Mucosa of descending colon (tissue), 3 donors: Measurements from ENCODE around the gene EHMT1. TPM values are rescaled to one million over a fixed set of nuclear protein-coding genes. Genes with fewer than 3 reads are reported as not detected.
"Not testable (repeated sequence)": the region's sequence is repeated elsewhere in the genome, so short reads cannot be mapped to it uniquely, and the experiment has no call there.

Experiments
- ATAC-seq: fragments of 200-7000 bp; cut with Tn5 transposase; one replicate; pipeline ENCODE4 v1.9.1; 2020; ENCODE audit warnings: mild to moderate bottlenecking, moderate library complexity
- DNase-seq, 3 donors: peaks; one replicate each; pipeline ENCODE4 v3.0.0-alpha.2; 2020
- H3K36me3 ChIP-seq: fragments of 200-600 bp; one replicate; pipeline ENCODE4 v1.8.0; 2021; ENCODE audit warnings: low read depth, mild to moderate bottlenecking
- H3K4me1 ChIP-seq: fragments of 200-600 bp; one replicate; pipeline ENCODE4 v1.8.0; 2021; ENCODE audit warnings: low read depth, mild to moderate bottlenecking
- H3K4me3 ChIP-seq: fragments of 200-600 bp; one replicate; pipeline ENCODE4 v1.8.0; 2021; ENCODE audit warnings: mild to moderate bottlenecking
- H3K9me3 ChIP-seq: fragments of 200-600 bp; one replicate; pipeline ENCODE4 v1.8.0; 2021; ENCODE audit warnings: mild to moderate bottlenecking
- intact Hi-C, 2 donors: fragments of 100-400 bp; cut with DNase I in 1 of 2; cut with micrococcal nuclease in 1 of 2; formaldehyde crosslinking; loops; one replicate each; pipeline versions ENCODE4 v1.11.0 to v1.11.1; 2022; cut with DNase I, micrococcal nuclease
- total RNA-seq, 3 donors: library from RNA; stranded (reverse); fragmentation: NEBNext Ultra II Directional in 2 of 3; extraction: Animal tissue kit (Norgen Biotek cat#: 25700) in 2 of 3; gene quantifications; one replicate each; pipeline versions ENCODE4 v1.2.1 to v1.2.4, GENCODE V29; 2021 to 2023
- TF ChIP-seq, protein P1 (sequence below): fragments of 200-600 bp; IDR thresholded peaks from one replicate; pipeline ENCODE4 v1.8.0; 2022; ENCODE audit warnings: antibody characterized with exemption, mild to moderate bottlenecking
- donor health status: DM: no; HTN: no; CAD: no; lungs with moderate emphysema.
- donor health status: DM: no; HTN: no; CAD: no.
- donor health status: DM: no; HTN: yes; CAD: no.

Gene EHMT1
- total RNA-seq, 3 donors from 2014 or later: 78.4 to 90.8 (median 83.3) TPM

DNA sequence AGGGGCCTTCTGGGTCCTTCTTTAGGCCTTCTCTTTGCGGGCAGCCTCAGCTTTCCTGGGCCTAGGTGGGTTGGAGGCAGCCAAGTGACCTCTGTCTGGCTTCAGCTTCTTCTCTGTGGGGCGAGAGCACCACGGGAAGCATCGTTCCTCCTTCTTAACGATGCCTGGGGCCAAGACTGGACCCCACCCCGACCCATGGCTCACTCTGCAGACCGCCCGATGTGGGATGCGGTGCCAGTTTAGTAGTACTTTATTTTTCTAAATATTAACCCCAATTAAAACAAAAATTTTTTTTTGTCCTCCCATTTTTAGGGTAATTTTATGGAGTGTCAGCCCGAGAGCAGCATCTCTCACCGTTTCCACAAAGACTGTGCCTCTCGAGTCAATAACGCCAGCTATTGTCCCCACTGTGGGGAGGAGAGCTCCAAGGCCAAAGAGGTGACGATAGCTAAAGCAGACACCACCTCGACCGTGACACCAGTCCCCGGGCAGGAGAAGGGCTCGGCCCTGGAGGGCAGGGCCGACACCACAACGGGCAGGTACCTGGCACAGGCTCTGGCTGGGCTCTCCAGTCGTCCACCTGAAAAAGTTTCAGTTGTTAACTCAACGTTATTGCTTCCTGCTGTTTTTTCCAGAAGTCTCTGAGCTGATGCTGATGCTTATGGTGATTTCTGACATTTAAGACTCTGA, 157.6 kb downstream of the EHMT1 start:
- no peak overlapping the region for H3K4me3 ChIP-seq
- no peaks in the 10 kb centered on the region for H3K9me3 ChIP-seq
- H3K36me3 ChIP-seq: peaks cover 3% of the 10 kb centered on the region
- DNase-seq (no peak), ATAC-seq (no peak)
- TF ChIP-seq, protein P1, sequence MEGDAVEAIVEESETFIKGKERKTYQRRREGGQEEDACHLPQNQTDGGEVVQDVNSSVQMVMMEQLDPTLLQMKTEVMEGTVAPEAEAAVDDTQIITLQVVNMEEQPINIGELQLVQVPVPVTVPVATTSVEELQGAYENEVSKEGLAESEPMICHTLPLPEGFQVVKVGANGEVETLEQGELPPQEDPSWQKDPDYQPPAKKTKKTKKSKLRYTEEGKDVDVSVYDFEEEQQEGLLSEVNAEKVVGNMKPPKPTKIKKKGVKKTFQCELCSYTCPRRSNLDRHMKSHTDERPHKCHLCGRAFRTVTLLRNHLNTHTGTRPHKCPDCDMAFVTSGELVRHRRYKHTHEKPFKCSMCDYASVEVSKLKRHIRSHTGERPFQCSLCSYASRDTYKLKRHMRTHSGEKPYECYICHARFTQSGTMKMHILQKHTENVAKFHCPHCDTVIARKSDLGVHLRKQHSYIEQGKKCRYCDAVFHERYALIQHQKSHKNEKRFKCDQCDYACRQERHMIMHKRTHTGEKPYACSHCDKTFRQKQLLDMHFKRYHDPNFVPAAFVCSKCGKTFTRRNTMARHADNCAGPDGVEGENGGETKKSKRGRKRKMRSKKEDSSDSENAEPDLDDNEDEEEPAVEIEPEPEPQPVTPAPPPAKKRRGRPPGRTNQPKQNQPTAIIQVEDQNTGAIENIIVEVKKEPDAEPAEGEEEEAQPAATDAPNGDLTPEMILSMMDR: no peak
- intact Hi-C loops: no loop called here
- no peaks in the 10 kb centered on the region for H3K4me1 ChIP-seq

DNA sequence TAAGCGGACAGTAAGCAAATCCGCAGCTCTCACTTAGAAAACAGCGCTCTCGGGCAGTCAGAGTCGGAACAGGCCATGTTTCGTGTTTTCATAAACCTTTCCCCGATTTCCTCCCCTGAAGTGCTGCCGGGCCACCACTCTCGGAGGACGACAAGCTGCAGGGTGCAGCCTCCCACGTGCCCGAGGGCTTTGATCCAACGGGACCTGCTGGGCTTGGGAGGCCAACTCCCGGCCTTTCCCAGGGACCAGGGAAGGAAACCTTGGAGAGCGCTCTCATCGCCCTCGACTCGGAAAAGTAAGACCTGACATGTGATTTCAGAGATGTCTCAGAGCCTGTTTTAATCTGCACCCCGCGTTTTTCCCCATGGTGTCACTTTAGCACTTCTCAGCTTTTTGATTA, 159.0 kb downstream of the EHMT1 start:
- TF ChIP-seq, protein P1: no peak
- ATAC-seq: no peak
- Histone ChIP-seq H3K4me1 (no peaks in the 10 kb centered on the region), H3K36me3 (peaks cover 10% of the 10 kb centered on the region), H3K9me3 (no peaks in the 10 kb centered on the region), H3K4me3 (no peak overlapping the region)
- DNase-seq: no peak
- intact Hi-C loops: no loop called here

DNA sequence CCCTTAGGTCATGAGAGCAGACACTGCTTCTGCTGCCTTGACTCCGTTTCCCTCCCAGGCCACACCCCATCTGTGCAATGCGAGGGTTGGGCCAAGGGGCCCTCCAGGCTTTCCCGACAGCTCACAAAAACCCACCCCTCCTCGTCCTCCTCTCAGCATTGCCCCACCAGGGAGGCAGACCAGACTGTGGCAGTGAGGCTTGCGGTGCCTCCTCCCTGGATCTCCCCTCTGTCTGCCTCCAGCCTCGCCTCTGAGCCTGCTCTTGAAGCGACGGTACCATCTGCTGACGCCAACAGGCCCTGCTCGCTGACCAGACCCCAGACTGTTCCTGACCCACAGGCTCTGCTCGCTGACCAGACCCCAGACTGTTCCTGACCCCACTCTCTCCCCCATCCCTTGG, 159.5 kb downstream of the EHMT1 start:
- no peak for ATAC-seq
- intact Hi-C loops: no loop called here
- no peak for DNase-seq

DNA sequence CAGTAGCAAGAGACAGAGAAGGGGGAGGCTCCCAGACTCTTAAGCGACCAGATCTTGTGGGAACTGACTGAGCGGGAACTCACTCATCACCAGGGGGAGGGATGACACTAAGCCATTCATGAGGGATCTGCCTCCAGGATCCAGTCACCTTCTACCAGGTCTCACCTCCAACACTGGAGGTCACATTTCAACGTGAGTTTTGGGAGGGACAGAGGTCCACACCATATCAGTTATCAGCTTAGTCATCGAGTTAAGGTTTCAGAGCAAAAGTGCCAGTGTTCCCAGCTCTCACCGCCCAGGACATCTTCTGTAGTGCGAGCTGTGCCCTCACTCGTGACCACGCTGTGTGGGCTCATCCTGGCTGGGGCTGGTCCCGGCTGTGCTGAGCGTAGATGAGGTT, 160.1 kb downstream of the EHMT1 start:
- Histone ChIP-seq H3K4me1 (no peaks in the 10 kb centered on the region), H3K4me3 (no peak overlapping the region), H3K9me3 (no peaks in the 10 kb centered on the region), H3K36me3 (peaks cover 10% of the 10 kb centered on the region)
- TF ChIP-seq, protein P1: no peak
- intact Hi-C loops: no loop called here
- DNase-seq (no peak), ATAC-seq (no peak)

More for the DNA sequence above, 159.5 kb downstream of the EHMT1 start:
- H3K4me1 ChIP-seq: no peaks in the 10 kb centered on the region
- no peaks in the 10 kb centered on the region for H3K9me3 ChIP-seq
- H3K36me3 ChIP-seq: peaks cover 10% of the 10 kb centered on the region
- H3K4me3 ChIP-seq: no peak overlapping the region
- TF ChIP-seq, protein P1: no peak

DNA sequence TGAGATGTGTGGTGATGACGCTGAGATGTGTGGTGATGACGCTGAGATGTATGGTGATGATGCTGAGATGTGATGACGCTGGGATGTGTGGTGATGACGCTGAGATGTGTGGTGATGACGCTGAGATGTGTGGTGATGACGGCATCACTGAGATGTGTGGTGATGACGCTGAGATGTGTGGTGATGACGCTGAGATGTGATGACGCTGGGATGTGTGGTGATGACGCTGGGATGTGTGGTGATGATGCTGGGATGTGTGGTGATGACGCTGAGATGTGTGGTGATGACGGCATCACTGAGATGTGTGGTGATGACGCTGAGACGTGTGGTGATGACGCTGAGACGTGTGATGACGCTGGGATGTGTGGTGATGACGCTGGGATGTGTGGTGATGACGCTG, 161.2 kb downstream of the EHMT1 start:
- H3K36me3 ChIP-seq: peaks cover 10% of the 10 kb centered on the region
- H3K9me3 ChIP-seq, ATAC-seq, H3K4me1 ChIP-seq, H3K4me3 ChIP-seq, intact Hi-C loops, DNase-seq: not testable (repeated sequence)

DNA sequence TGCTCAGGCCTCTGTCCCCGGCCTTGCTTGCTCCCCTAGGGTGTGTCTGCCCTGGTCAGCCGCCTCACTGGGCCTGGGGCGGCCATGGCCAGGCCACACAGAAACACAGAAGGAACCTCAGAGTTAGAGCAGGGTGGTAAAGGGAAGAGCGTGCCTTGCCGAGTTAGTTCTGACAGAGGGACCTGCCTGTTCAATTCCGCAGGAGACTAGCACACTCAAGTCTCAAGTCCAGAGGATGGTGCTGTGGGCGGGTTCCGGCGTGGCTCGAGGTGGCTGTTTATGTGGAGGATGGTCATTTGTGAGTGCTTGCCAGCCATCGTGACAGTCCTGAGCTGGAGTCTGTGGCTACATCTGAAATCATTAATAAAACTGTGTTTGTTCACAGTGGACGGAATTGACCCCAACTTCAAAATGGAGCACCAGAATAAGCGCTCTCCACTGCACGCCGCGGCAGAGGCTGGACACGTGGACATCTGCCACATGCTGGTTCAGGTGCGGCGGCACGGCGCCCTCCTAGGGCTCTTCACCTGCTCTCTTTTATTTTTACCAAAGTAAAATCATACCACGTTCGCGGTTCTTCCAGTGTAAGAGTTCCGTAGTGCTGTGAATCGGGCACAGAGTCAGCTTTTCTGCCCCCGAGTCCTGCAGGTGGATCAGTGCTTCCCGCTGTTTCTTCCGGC, 163.2 kb downstream of the EHMT1 start:
- Histone ChIP-seq H3K9me3 (no peaks in the 10 kb centered on the region), H3K36me3 (peaks cover 10% of the 10 kb centered on the region)
- no peak for ATAC-seq

More for the DNA sequence above, 163.2 kb downstream of the EHMT1 start:
- intact Hi-C loops: no loop called here
- TF ChIP-seq, protein P1: no peak
- Histone ChIP-seq H3K4me1 (no peaks in the 10 kb centered on the region), H3K4me3 (no peak overlapping the region)
- no peak for DNase-seq
